Measurements from ENCODE around the gene SEPTIN7. TPM values are rescaled to one million over a fixed set of nuclear protein-coding genes. Genes with fewer than 3 reads are reported as not detected.

SEPTIN7 gene
- total and polyA plus RNA-seq, 8 donors = 74.3 to 214 (median 110) TPM

DNA sequence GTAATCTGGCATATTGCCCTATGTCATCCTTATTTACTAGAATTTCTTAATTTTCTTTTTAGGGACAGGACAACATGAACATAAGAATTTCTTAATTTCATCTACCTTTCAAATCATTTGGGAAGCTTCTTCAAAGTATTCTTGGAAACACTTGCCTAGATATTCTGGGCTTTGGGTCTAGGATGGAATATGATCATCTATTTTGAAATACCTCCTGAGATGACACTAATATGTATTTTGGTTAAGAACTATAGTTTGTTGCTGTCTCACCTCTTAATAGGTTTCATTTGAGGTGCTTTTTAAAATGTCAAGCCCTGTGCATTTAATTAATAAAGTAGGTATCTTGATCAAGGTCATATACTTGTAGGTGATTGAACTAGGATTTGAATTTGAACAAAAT, 49.1 kb downstream of the SEPTIN7 start:
- H3K27ac ChIP-seq = no peak overlapping the region
- H3K4me3 ChIP-seq = no peak overlapping the region
- H3K27me3 ChIP-seq = no peaks in the 10 kb centered on the region
- H3K4me1 ChIP-seq = peaks cover 0 to 49% (median 30%) of the 10 kb centered on the region in 4 donors
- no peaks in the 10 kb centered on the region for H3K9me3 ChIP-seq
- intact Hi-C loops (cut with DNase I; ENCODE audit: low total_unique reads) = no loop called here
- DNase-seq = no peak
- TF ChIP-seq POLR2AphosphoS5 (IDR thresholded peaks at IDR 0.05) (no peak), POLR2A (IDR thresholded peaks at IDR 0.05) (no peak), EP300 (IDR thresholded peaks at IDR 0.05) (no peak)
- TF ChIP-seq, protein P1, sequence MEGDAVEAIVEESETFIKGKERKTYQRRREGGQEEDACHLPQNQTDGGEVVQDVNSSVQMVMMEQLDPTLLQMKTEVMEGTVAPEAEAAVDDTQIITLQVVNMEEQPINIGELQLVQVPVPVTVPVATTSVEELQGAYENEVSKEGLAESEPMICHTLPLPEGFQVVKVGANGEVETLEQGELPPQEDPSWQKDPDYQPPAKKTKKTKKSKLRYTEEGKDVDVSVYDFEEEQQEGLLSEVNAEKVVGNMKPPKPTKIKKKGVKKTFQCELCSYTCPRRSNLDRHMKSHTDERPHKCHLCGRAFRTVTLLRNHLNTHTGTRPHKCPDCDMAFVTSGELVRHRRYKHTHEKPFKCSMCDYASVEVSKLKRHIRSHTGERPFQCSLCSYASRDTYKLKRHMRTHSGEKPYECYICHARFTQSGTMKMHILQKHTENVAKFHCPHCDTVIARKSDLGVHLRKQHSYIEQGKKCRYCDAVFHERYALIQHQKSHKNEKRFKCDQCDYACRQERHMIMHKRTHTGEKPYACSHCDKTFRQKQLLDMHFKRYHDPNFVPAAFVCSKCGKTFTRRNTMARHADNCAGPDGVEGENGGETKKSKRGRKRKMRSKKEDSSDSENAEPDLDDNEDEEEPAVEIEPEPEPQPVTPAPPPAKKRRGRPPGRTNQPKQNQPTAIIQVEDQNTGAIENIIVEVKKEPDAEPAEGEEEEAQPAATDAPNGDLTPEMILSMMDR (IDR thresholded peaks at IDR 0.05) = no peak
- H3K36me3 ChIP-seq = peaks cover 3 to 15% (median 9%) of the 10 kb centered on the region in 4 donors

Other genes starting within 250 kb of the SEPTIN7 start
- gene HERPUD2, start 105.9 kb upstream of the SEPTIN7 start, total RNA-seq = 10 to 100 TPM in 3 of 5 donors, 1 to 10 TPM in 2; 1.4 to 26.7 (median 10.7) TPM
- 1 to 10 TPM; 7.1 to 9.9 (median 8.1) TPM for gene HERPUD2, start 105.9 kb upstream of the SEPTIN7 start, polyA plus RNA-seq

All from stomach (tissue), 9 donors.